Measurements from ENCODE around the gene WNT9B. TPM values are rescaled to one million over a fixed set of nuclear protein-coding genes. Genes with fewer than 3 reads are reported as not detected.

WNT9B gene
- total and polyA plus RNA-seq, 2 donors (not counting 1 experiment from before 2014, with no cell fraction given) = not detected

DNA sequence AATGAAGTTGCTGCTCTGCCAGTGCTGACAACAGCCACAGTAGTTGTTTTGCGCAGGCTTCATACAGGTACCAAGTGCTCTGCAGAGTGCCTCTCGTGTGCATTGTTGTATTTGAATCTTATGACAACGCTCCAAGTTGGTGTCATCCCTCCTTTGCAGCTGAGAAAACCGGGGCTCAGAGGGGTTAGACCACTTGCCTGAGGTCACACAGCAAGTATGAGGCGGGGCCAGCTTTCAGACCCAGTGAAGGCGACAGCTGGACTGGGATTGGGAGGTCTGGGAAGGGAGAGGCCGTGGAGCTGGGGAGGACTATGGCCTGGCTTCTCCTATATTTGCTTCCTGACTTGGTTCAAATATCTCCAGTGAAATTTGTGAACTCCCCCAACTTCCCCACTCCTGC lies 33.2 kb downstream of the WNT9B start:
- Histone ChIP-seq H3K4me2 (ENCODE audit: extremely low read depth, insufficient read depth, low read length) (no peak overlapping the region), H3K27me3 (ENCODE audit: control insufficient read depth, insufficient read depth, low read length) (peaks cover 21% of the 10 kb centered on the region)

DNA sequence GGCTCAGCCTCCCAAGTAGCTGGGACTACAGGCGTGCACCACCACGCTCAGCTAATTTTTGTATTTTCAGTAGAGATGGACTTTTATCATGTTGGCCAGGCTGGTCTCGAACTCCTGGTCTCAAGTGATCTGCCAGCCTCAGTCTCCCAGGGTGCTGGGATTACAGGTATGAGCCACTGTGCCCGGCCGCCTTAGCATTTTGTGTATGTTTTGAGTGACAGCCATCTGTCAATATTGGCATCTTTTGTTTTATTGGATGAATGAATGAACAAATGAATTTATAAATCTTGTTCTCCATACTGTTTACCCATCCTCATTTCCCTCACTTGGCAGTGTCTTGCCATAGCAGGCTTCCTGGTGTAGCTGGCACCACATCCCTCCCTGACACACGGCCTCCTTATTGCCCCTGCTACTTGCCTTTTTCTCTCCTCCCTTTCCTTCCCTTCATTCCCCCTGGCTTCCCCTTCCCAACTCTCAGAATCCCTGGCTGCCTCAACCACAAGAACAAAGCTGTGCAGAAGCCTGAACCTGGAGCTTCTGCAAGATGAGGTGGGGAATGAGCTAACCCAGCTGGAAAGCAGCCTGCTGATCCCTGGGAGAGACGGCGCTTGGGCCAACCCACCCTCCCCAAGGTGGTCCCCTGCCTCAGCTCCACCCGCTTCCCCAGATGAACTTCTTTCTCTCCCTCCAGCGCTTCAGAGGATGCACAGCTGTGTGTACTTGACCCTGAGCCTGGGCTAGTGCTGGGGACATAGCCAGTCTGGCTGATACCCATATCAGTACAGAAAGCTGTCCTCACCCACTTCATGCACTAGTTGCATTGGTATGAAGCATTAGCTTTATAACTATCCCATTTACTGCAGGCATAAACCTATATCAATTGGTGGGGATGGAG lies 34.3 kb downstream of the WNT9B start:
- no peak for TF ChIP-seq EZH2 (IDR thresholded peaks at IDR 0.05; ENCODE audit: low read length, missing control alignments)
- no peaks in the 10 kb centered on the region for H4K20me1 ChIP-seq (ENCODE audit: control insufficient read depth, extremely low read depth, insufficient read depth, low read length)
- no peak overlapping the region for H3K4me3 ChIP-seq (replicated peaks in 1 of 4; ENCODE audit: control extremely low read depth in 1 of 4, insufficient read depth in 1 of 4, low read depth in 3 of 4, low read length in 4 of 4)
- no peaks in the 10 kb centered on the region for H3K4me1 ChIP-seq (ENCODE audit: control insufficient read depth, extremely low read depth, insufficient read depth, low read length)
- no peaks in the 10 kb centered on the region for H3K79me2 ChIP-seq (ENCODE audit: control insufficient read depth, insufficient read depth, low read length)
- no peak for DNase-seq (ENCODE audit: low read depth in 2 of 2)
- no peak overlapping the region for H2AFZ ChIP-seq (ENCODE audit: low read length)
- H3K27me3 ChIP-seq (ENCODE audit: control insufficient read depth, insufficient read depth, low read length) = peaks cover 19% of the 10 kb centered on the region
- no peaks in the 10 kb centered on the region for H3K36me3 ChIP-seq (ENCODE audit: control insufficient read depth, insufficient read depth, low read length)
- H3K9me3 ChIP-seq (ENCODE audit: control insufficient read depth, insufficient read depth, low read depth, low read length) = no peaks in the 10 kb centered on the region
- no peak overlapping the region for H3K27ac ChIP-seq (ENCODE audit: insufficient read depth, low read length)
- no peak overlapping the region for H3K9ac ChIP-seq (ENCODE audit: insufficient read depth, low read length)
- no peak overlapping the region for H3K4me2 ChIP-seq (ENCODE audit: extremely low read depth, insufficient read depth, low read length)

More for the DNA sequence above, 33.2 kb downstream of the WNT9B start:
- Histone ChIP-seq H3K9me3 (ENCODE audit: control insufficient read depth, insufficient read depth, low read depth, low read length) (no peaks in the 10 kb centered on the region), H3K36me3 (ENCODE audit: control insufficient read depth, insufficient read depth, low read length) (no peaks in the 10 kb centered on the region), H3K9ac (ENCODE audit: insufficient read depth, low read length) (no peak overlapping the region), H3K27ac (ENCODE audit: insufficient read depth, low read length) (no peak overlapping the region), H3K79me2 (ENCODE audit: control insufficient read depth, insufficient read depth, low read length) (no peaks in the 10 kb centered on the region), H3K4me3 (replicated peaks in 1 of 4; ENCODE audit: control extremely low read depth in 1 of 4, insufficient read depth in 1 of 4, low read depth in 3 of 4, low read length in 4 of 4) (no peak overlapping the region), H2AFZ (ENCODE audit: low read length) (no peak overlapping the region), H4K20me1 (ENCODE audit: control insufficient read depth, extremely low read depth, insufficient read depth, low read length) (no peaks in the 10 kb centered on the region), H3K4me1 (ENCODE audit: control insufficient read depth, extremely low read depth, insufficient read depth, low read length) (no peaks in the 10 kb centered on the region)
- TF ChIP-seq EZH2 (IDR thresholded peaks at IDR 0.05; ENCODE audit: low read length, missing control alignments) = no peak
- DNase-seq (ENCODE audit: low read depth in 2 of 2) = no peak

DNA sequence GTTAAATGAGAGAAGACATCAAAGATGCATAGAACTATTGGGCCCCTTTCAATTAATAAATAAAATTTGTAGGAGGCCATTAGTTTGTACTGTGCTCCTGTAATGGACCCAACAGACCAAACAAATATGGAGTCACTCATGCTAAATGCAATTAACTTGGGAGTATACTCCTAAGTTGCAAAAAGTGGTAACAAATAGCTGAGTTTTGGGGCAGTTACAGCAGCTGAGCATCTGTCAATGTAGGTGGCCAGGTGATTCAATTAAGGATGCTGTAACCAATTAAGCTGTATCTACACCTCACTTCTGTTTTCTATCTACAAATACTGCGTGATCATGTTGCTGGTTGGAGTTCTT lies 34.9 kb downstream of the WNT9B start:
- H3K4me3 ChIP-seq (replicated peaks in 1 of 4; ENCODE audit: control extremely low read depth in 1 of 4, insufficient read depth in 1 of 4, low read depth in 3 of 4, low read length in 4 of 4) = no peak overlapping the region
- H3K9ac ChIP-seq (ENCODE audit: insufficient read depth, low read length) = no peak overlapping the region
- no peaks in the 10 kb centered on the region for H3K36me3 ChIP-seq (ENCODE audit: control insufficient read depth, insufficient read depth, low read length)
- H3K4me2 ChIP-seq (ENCODE audit: extremely low read depth, insufficient read depth, low read length) = no peak overlapping the region
- no peaks in the 10 kb centered on the region for H3K79me2 ChIP-seq (ENCODE audit: control insufficient read depth, insufficient read depth, low read length)
- H3K9me3 ChIP-seq (ENCODE audit: control insufficient read depth, insufficient read depth, low read depth, low read length) = no peaks in the 10 kb centered on the region
- no peak overlapping the region for H2AFZ ChIP-seq (ENCODE audit: low read length)
- DNase-seq (ENCODE audit: low read depth in 2 of 2) = no peak
- no peaks in the 10 kb centered on the region for H3K4me1 ChIP-seq (ENCODE audit: control insufficient read depth, extremely low read depth, insufficient read depth, low read length)
- H3K27ac ChIP-seq (ENCODE audit: insufficient read depth, low read length) = no peak overlapping the region
- H4K20me1 ChIP-seq (ENCODE audit: control insufficient read depth, extremely low read depth, insufficient read depth, low read length) = no peaks in the 10 kb centered on the region
- TF ChIP-seq, protein P1, sequence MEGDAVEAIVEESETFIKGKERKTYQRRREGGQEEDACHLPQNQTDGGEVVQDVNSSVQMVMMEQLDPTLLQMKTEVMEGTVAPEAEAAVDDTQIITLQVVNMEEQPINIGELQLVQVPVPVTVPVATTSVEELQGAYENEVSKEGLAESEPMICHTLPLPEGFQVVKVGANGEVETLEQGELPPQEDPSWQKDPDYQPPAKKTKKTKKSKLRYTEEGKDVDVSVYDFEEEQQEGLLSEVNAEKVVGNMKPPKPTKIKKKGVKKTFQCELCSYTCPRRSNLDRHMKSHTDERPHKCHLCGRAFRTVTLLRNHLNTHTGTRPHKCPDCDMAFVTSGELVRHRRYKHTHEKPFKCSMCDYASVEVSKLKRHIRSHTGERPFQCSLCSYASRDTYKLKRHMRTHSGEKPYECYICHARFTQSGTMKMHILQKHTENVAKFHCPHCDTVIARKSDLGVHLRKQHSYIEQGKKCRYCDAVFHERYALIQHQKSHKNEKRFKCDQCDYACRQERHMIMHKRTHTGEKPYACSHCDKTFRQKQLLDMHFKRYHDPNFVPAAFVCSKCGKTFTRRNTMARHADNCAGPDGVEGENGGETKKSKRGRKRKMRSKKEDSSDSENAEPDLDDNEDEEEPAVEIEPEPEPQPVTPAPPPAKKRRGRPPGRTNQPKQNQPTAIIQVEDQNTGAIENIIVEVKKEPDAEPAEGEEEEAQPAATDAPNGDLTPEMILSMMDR (conservative IDR thresholded peaks at IDR 0.05 in 1 of 2, IDR thresholded peaks at IDR 0.05 in 1 of 2; ENCODE audit: low read depth in 1 of 2, low read length in 2 of 2) = no peak
- TF ChIP-seq EZH2 (IDR thresholded peaks at IDR 0.05; ENCODE audit: low read length, missing control alignments) = no peak
- H3K27me3 ChIP-seq (ENCODE audit: control insufficient read depth, insufficient read depth, low read length) = peaks cover 22% of the 10 kb centered on the region

DNA sequence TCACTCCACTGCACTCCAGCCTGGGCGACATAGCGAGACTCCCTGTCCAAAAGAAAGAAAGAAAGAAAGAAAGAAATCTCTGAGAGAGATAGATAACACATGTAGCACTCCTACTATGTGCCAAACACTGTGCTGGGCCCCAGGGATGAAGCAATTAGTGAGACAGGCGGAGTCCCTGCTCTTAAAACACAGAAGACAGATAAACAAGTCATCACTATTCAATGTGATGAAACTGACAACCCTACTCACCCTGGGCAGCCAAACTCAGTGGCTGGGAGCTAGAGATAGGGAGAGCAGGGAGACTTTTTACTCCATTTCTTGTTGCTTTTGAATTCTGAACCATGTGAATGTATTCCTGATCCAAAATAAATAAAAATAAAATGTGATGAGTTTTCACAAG lies 36.3 kb downstream of the WNT9B start:
- no peak overlapping the region for H3K27ac ChIP-seq (ENCODE audit: insufficient read depth, low read length)
- H3K36me3 ChIP-seq (ENCODE audit: control insufficient read depth, insufficient read depth, low read length) = no peaks in the 10 kb centered on the region
- H3K4me2 ChIP-seq (ENCODE audit: extremely low read depth, insufficient read depth, low read length) = no peak overlapping the region
- H3K9ac ChIP-seq (ENCODE audit: insufficient read depth, low read length) = no peak overlapping the region
- no peak for TF ChIP-seq EZH2 (IDR thresholded peaks at IDR 0.05; ENCODE audit: low read length, missing control alignments)
- TF ChIP-seq, protein P1 (conservative IDR thresholded peaks at IDR 0.05 in 1 of 2, IDR thresholded peaks at IDR 0.05 in 1 of 2; ENCODE audit: low read depth in 1 of 2, low read length in 2 of 2) = no peak
- no peak overlapping the region for H2AFZ ChIP-seq (ENCODE audit: low read length)
- H3K27me3 ChIP-seq (ENCODE audit: control insufficient read depth, insufficient read depth, low read length) = peaks cover 27% of the 10 kb centered on the region
- H3K79me2 ChIP-seq (ENCODE audit: control insufficient read depth, insufficient read depth, low read length) = no peaks in the 10 kb centered on the region
- H3K4me1 ChIP-seq (ENCODE audit: control insufficient read depth, extremely low read depth, insufficient read depth, low read length) = no peaks in the 10 kb centered on the region
- no peak for DNase-seq (ENCODE audit: low read depth in 2 of 2)
- H4K20me1 ChIP-seq (ENCODE audit: control insufficient read depth, extremely low read depth, insufficient read depth, low read length) = no peaks in the 10 kb centered on the region
- H3K9me3 ChIP-seq (ENCODE audit: control insufficient read depth, insufficient read depth, low read depth, low read length) = no peaks in the 10 kb centered on the region
- H3K4me3 ChIP-seq (replicated peaks in 1 of 4; ENCODE audit: control extremely low read depth in 1 of 4, insufficient read depth in 1 of 4, low read depth in 3 of 4, low read length in 4 of 4) = no peak overlapping the region
